Measurements from ENCODE around the gene KBTBD4.

Gene KBTBD4

DNA sequence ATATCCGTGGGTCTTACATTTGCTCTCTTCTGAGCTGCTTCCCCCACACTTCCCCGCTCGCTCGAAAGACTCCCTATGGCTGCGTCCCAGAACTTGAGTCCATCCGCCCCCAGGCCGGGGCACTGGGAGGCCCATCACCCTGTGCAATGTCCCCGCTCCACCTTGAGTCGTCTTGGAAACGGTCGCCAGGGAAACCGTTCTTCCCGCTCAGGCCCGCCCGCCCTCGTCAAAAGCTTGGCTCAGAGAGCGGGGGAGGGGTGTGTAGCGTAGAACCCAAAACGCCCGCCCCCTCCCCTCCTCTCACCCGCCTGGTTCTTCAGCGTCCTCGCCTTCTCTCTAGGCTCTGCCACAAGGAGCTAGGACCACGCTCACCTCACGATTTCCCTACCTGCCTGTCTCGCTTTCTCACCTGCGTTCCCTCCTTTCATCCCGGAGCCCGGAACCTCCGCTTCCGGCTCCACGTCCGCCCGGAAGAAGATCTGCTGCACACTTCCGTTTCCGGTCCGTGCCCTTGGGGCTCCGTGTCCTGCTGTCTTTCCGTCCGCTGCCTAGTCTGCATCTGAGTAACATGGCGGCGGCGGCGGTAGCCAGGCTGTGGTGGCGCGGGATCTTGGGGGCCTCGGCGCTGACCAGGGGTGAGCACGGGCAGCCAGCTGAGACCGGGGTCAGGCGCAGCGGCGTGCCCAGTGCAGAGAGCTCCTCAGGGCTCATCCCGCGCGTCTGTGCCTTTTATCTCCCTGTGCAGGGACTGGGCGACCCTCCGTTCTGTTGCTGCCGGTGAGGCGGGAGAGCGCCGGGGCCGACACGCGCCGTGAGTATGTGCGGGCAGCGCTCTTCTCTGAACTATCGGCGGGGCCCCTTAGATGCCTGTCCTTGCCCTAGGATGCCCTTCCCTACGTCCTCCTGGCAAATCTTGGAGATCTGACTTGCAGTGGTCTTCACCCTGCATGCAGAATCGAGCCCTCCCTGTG is at the start of gene KBTBD4, which contains the start of gene NDUFS3:
Gene KBTBD4 (minus strand): TSS at position 447 of the 971 bp plus-strand sequence. CDS start 19 bp downstream, at position 428.
Gene NDUFS3 (plus strand): TSS at position 551 of the 971 bp plus-strand sequence. CDS start 18 bp downstream, at position 569.
- DNase-seq (ENCODE audit: low read depth), result peak; percentile 81

GRCh38 chr11:47628026-47628425 is 49.3 kb upstream of the KBTBD4 start:
- no peak for DNase-seq (ENCODE audit: low read depth)

DNA sequence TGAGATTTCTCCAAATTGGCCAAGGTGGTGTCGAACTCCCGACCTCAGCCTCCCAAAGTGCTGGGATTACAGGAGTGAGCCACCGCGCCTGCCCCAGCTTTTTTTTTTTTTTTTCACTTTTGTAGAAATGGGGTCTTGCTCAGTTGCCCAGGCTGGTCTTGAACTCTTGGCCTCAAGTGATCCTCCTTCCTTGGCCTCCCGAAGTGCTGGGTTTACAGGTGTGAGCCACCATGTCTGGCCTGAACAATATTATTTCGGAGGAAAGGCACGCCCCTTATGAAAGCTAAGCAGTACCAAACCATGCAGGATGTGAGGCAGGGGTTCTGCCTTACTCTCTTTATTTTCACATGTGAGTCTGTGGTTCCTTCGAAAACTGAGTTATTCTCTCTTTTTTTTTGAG is 47.5 kb upstream of the KBTBD4 start:
- DNase-seq (ENCODE audit: low read depth), result no peak

DNA sequence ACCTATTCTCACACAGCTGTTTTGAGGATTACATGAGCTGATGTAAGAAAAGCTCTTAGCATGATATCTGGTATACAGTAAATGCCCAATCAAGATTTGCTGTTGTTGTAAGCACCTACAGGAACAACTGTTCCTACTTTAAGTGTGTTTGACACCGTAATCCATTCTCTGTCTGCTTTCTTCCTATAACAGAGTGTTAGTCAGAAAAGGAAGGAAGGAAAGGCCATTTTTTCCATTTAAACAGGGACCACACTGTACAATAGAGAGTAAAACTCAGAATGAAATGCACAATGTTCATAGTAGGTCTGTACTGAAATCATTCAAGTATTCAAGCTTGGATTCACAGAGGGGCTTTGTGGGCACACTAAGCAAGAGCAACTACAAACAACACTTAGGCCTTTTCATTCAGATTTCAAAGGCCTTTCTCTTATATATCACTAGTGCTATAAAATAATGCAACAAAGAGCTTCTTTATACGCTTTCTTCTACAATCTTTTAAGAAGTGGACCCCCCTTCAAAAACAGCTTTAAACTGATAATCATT is 42.1 kb upstream of the KBTBD4 start:
- no peak for DNase-seq (ENCODE audit: low read depth)

- DNase-seq (ENCODE audit: low read depth), result no peak
Measured at GRCh38 chr11:47617417-47617809, 38.6 kb upstream of the KBTBD4 start.

DNA sequence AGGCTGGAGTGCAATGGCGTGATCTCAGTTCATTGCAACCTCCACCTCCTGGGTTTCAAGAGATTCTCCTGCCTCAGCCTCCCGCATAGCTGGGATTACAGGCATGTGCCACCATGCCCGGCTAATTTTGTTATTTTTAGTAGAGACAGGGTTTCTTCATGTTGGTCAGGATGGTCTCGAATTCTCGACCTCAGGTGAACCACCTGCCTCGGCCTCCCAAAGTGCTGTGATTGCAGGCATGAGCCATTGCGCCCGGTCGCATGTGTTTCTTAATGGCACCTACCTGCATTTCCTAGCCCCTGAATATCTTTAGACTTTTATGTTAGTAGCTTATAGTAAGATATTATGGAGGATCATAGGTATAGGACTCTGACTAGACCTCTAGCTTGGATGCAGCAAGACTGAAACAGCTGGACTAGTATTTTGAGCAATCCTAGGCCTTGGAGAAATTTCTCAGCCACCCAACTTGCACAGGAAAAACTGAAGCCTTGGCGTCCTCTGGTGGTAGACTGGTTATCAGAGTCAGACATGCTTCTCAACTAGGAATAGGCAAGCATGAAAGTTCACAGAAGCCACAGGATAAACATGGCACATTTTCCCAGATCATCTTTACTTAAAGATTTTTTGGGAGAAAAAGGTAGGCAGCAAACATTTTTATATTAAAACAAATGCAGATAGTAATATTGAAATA is 38.1 kb upstream of the KBTBD4 start:
- DNase-seq (ENCODE audit: low read depth), result no peak

- no peak for DNase-seq (ENCODE audit: low read depth)
Measured at GRCh38 chr11:47615249-47615648, 36.5 kb upstream of the KBTBD4 start.

- no peak for DNase-seq (ENCODE audit: low read depth)
Measured at GRCh38 chr11:47611348-47611794, 32.6 kb upstream of the KBTBD4 start.

DNA sequence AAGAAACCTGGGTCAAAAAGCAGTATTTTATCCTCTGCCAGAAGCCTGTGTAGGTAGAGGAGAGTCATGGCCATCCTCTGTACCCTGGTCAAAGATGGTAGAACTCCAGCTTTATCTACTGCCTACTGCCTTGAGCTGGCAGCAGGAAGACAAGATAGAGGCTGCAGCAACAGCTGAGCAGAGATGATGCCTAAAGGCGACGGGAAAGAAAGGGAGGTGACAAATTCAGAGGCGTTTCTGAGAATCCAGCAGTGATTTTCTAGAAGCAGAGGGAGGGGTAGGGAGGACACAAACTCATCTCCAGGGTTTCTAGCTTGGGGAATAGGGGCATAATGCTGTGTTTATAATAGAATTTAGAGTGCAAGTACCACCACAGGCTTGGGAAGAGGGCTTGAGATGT is 30.9 kb upstream of the KBTBD4 start:
- DNase-seq (ENCODE audit: low read depth), result no peak

DNA sequence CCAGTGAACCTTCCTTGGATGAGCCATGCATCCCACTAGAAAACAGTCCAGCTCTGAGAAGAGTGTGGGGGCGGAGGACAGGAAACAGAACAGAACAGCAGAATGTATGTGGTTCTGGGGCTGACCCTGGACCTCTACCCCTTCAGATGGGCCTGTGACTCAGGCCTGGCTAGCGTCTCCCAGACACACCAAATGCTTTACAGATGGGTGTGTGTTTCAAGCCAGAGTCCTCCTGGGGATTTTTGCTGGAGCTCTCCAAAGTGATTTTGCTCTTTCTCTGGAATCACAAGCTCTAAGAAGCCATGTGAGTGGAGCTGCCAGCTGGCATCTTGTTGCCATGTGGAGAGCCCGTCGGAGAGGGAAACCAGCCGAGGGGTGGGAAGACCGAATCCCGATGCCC is 28.6 kb upstream of the KBTBD4 start:
- DNase-seq (ENCODE audit: low read depth), result no peak

DNA sequence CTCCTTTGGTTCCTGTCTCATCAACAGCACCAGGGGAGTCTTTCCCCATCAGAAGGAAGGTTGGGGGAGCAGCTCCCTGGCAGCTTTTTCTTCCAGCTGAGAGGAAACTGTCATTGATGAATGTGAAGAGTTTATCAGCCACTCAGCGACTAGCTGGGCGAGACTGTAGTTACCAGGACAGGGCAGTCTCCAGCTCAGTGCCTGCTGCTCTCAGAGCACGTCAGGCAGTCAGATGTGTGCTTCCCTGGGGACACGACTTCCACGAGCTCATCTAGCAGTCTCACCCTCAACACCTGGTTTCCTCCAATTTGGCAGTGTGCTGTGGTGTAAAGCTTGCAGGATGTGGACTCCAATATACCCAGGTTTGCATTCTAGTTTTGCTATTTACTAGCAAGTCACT is 28.0 kb upstream of the KBTBD4 start:
- no peak for DNase-seq (ENCODE audit: low read depth)

- no peak for DNase-seq (ENCODE audit: low read depth)
Measured at GRCh38 chr11:47605921-47606320, 27.2 kb upstream of the KBTBD4 start.

DNA sequence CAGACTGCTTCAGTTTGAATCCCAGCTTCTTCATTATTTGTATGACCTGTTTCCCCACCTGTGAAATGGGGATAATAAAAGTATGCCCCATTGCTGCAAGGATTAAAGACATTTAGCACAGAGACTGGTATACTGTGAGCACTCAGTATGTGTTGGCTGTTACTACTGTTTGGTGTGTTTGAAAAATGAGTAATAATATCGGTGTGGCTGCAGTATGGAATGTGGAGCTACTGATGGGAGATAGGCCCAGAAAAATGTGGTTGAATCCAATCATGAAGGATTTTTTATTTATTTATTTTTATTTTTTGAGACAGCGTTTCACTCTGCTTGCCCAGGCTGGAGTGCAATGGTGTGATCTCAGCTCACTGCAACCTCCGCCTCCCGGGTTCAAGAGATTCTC is 24.5 kb upstream of the KBTBD4 start:
- DNase-seq (ENCODE audit: low read depth), result no peak

DNA sequence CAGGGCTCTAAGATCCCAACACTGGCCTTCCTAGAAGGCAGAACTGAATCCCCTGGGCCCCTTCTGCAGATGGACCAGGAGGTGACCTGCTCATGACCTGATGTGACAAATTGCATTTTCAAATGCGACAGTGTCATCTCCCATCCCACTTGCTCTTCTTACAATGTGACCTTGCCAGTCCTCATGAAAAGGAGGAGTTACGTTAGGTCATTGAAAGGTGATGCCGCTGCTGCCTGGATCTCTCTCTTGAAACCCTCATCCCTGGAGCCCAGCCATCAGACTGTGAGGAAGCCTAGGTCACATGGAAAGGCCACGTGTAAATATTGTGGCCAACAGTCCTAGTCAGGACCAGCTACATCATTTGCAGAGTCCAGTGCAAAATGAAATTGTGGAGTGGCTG is 21.1 kb upstream of the KBTBD4 start:
- DNase-seq (ENCODE audit: low read depth), result no peak

- no peak for DNase-seq (ENCODE audit: low read depth)
Measured at GRCh38 chr11:47595967-47596366, 17.2 kb upstream of the KBTBD4 start.

- DNase-seq (ENCODE audit: low read depth), result no peak
Measured at GRCh38 chr11:47595029-47595428, 16.3 kb upstream of the KBTBD4 start.

GRCh38 chr11:47593934-47594855 is 15.4 kb upstream of the KBTBD4 start, which contains the start of gene C1QTNF4:
TSS of gene C1QTNF4 (minus strand) at chr11:47594411. CDS start at chr11:47590810, 3,601 bp downstream.
- DNase-seq (ENCODE audit: low read depth), result no peak

- DNase-seq (ENCODE audit: low read depth), result no peak
Measured at GRCh38 chr11:47593492-47593933, 14.7 kb upstream of the KBTBD4 start.

GRCh38 chr11:47592970-47593369 is 14.2 kb upstream of the KBTBD4 start:
- DNase-seq (ENCODE audit: low read depth), result no peak

DNA sequence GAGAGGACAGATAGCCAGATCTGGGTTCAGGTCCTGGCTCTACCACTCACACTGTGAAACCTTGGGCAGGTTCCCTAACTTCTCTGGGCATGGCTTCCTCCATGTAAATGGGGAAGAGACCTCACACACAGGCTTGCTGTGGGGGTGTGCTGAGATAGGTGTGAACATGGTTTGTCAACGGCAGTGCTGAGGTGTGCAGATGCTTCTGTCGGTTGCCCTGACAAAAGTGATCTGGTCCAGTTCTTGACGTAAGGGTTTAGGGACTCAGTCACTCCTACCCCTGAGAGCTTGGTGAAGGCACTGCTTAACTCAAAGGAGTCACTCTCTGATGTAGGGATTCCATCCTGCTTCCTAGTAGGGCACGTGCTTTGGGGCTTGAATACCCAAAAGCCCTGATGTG is 13.5 kb upstream of the KBTBD4 start:
- DNase-seq (ENCODE audit: low read depth), result no peak

GRCh38 chr11:47591764-47592163 is 13.0 kb upstream of the KBTBD4 start:
- no peak for DNase-seq (ENCODE audit: low read depth)
